Measurements from ENCODE around the gene RAB30.
A peak's percentile ranks its signal among the peaks of the same experiment; 100 is the strongest.

The RAB30 gene

DNA sequence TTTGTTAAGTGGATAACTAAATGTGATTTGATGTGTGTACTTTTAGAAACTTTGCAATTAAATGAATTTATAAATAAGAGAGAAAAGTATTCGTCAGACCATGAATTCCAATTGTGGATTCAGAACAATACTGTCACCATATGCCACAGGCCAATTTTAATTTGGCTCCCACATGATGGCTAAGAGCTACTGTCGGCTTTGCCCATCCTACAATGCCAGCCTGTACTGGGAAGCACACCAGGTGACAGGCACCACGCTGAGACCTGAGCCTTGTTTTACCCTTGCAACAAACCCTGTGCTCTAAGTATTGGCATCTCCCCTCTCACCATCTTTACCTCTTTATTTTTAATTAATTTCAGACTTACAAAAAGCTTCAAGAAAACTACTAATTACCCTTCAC is 14.0 kb downstream of the RAB30 start:
- TF ChIP-seq, protein P1, sequence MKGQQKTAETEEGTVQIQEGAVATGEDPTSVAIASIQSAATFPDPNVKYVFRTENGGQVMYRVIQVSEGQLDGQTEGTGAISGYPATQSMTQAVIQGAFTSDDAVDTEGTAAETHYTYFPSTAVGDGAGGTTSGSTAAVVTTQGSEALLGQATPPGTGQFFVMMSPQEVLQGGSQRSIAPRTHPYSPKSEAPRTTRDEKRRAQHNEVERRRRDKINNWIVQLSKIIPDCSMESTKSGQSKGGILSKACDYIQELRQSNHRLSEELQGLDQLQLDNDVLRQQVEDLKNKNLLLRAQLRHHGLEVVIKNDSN (IDR thresholded peaks at IDR 0.05): no peak
- TF ChIP-seq TEAD4 (IDR thresholded peaks at IDR 0.05) (no peak), EGR1 (IDR thresholded peaks at IDR 0.05) (no peak), CEBPB (IDR thresholded peaks at IDR 0.05) (no peak), NFIC (IDR thresholded peaks at IDR 0.05) (no peak), ZBTB7A (IDR thresholded peaks at IDR 0.05; ENCODE audit: low read depth) (no peak), MAX (IDR thresholded peaks at IDR 0.05) (no peak), TAF1 (IDR thresholded peaks at IDR 0.05; ENCODE audit: low read depth) (no peak), EP300 (IDR thresholded peaks at IDR 0.05; ENCODE audit: borderline replicate concordance) (no peak), YY1 (IDR thresholded peaks at IDR 0.05; ENCODE audit: low read depth) (no peak)

DNA sequence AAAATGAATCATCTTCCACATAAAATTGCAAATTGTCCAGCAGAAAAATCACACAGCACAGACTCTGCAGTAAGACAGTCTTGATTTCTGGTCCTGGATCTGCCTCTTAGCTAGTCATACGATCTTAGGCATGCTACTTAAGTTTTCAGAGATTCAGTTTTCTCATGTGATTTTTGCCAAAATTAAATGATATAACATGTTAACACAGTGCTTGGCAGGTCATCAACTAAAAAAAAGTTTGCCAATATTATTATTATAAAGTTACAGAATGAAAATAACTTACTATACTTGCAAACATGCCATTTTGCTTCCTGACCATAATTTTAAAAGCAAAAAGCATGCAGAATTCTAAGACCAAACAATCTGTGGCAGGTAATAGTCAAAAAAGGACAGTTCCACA is 15.1 kb downstream of the RAB30 start:
- TF ChIP-seq YY1 (IDR thresholded peaks at IDR 0.05; ENCODE audit: low read depth) (no peak), TCF12 (IDR thresholded peaks at IDR 0.05; ENCODE audit: low read depth) (no peak), EGR1 (IDR thresholded peaks at IDR 0.05) (no peak), REST (IDR thresholded peaks at IDR 0.05; ENCODE audit: low read depth) (no peak), CEBPB (IDR thresholded peaks at IDR 0.05) (no peak), CREB1 (IDR thresholded peaks at IDR 0.05; ENCODE audit: low read depth) (no peak), MAX (IDR thresholded peaks at IDR 0.05) (no peak), EP300 (IDR thresholded peaks at IDR 0.05; ENCODE audit: borderline replicate concordance) (no peak), FOXM1 (IDR thresholded peaks at IDR 0.05; ENCODE audit: borderline replicate concordance, low read depth) (no peak), RAD21 (IDR thresholded peaks at IDR 0.05; ENCODE audit: low read depth) (no peak)

DNA sequence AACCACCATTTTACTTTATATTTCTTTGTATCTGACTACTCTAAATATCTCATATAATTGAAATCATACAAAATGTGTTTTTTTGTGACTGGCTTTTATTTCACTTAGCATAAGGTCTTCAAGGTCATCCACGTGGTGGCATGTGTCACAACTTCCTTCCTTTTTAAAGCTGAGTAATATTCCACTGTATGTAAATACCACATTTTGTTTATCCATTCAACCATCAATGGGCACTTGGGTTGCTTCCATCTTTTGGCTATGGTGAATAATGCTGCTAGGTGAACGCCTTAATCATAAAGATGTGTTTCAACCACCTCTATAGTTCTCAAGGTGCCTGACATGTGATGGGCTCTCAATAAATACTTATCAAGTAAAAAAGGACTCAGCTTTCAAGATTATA is 15.5 kb downstream of the RAB30 start:
- no peak for TF ChIP-seq YY1 (IDR thresholded peaks at IDR 0.05; ENCODE audit: low read depth)
- TF ChIP-seq ZBTB7A (IDR thresholded peaks at IDR 0.05; ENCODE audit: low read depth): no peak
- TF ChIP-seq NFIC (IDR thresholded peaks at IDR 0.05): no peak
- TF ChIP-seq REST (IDR thresholded peaks at IDR 0.05; ENCODE audit: low read depth): no peak
- no peak for TF ChIP-seq CREB1 (IDR thresholded peaks at IDR 0.05; ENCODE audit: low read depth)

DNA sequence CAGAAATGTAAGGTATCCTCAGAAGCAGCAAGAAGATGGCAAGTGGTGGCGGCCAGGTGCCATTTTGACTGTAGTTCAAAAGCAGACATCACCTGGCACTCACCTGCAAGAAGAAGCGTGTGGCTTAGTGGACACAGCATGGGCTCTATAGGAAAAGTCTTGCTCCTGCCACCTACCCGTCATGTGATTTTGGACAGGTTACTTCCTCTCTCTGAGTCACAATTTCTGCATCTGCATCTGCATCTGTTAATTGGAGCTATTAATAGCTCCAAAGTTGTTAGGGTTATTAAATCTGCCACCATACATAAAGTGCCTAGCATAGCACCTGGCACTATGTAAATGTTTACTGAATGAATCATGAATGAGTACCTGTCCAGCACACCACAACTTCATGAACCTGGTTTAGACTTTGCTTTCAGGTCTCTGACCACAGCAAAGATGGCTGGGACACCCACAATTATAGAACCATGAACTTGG is 16.8 kb downstream of the RAB30 start:
- peak; percentile 26; the same call in 1 of the 2 replicates for TF ChIP-seq REST (IDR thresholded peaks at IDR 0.05; ENCODE audit: low read depth)
- no peak for TF ChIP-seq YY1 (IDR thresholded peaks at IDR 0.05; ENCODE audit: low read depth)
- no peak for TF ChIP-seq FOXM1 (IDR thresholded peaks at IDR 0.05; ENCODE audit: borderline replicate concordance, low read depth)

- TF ChIP-seq YY1 (IDR thresholded peaks at IDR 0.05; ENCODE audit: low read depth) (no peak), TEAD4 (IDR thresholded peaks at IDR 0.05) (no peak), RAD21 (IDR thresholded peaks at IDR 0.05; ENCODE audit: low read depth) (no peak)
Observed at GRCh38 chr11:83054001-83054400, 17.7 kb downstream of the RAB30 start.

Data from Ishikawa (cell line).